ENCODE measurements around the gene MMP2. TPM values are rescaled to one million over a fixed set of nuclear protein-coding genes. Genes with fewer than 3 reads are reported as not detected.

MMP2 gene
- total and polyA plus RNA-seq, 8 donors: 17.7 to 206 (median 96.7) TPM

GRCh38 chr16:55467898-55468297 is 11.1 kb upstream of the MMP2 start:
- DNase-seq: no peak
- TF ChIP-seq POLR2AphosphoS5 (IDR thresholded peaks at IDR 0.05) (no peak), EP300 (IDR thresholded peaks at IDR 0.05) (no peak), POLR2A (IDR thresholded peaks at IDR 0.05) (no peak)
- TF ChIP-seq, protein P1, sequence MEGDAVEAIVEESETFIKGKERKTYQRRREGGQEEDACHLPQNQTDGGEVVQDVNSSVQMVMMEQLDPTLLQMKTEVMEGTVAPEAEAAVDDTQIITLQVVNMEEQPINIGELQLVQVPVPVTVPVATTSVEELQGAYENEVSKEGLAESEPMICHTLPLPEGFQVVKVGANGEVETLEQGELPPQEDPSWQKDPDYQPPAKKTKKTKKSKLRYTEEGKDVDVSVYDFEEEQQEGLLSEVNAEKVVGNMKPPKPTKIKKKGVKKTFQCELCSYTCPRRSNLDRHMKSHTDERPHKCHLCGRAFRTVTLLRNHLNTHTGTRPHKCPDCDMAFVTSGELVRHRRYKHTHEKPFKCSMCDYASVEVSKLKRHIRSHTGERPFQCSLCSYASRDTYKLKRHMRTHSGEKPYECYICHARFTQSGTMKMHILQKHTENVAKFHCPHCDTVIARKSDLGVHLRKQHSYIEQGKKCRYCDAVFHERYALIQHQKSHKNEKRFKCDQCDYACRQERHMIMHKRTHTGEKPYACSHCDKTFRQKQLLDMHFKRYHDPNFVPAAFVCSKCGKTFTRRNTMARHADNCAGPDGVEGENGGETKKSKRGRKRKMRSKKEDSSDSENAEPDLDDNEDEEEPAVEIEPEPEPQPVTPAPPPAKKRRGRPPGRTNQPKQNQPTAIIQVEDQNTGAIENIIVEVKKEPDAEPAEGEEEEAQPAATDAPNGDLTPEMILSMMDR (IDR thresholded peaks at IDR 0.05): no peak
- peaks cover 0 to 18% (median 11%) of the 10 kb centered on the region in 4 donors for H3K4me1 ChIP-seq
- 75 to 97% (median 83%) methylated on average over 3 of the region's 3 CpGs for WGBS, 5 donors
- no peaks in the 10 kb centered on the region for H3K9me3 ChIP-seq
- H3K36me3 ChIP-seq: no peaks in the 10 kb centered on the region
- intact Hi-C loops (cut with DNase I; ENCODE audit: low total_unique reads): loop anchor here (5.0 kb wide), 1 partner anchor 74 kb away; no protein-coding TSS in a partner anchor
- H3K27me3 ChIP-seq: no peaks in the 10 kb centered on the region
- no peak overlapping the region for H3K27ac ChIP-seq
- no peak overlapping the region for H3K4me3 ChIP-seq

DNA sequence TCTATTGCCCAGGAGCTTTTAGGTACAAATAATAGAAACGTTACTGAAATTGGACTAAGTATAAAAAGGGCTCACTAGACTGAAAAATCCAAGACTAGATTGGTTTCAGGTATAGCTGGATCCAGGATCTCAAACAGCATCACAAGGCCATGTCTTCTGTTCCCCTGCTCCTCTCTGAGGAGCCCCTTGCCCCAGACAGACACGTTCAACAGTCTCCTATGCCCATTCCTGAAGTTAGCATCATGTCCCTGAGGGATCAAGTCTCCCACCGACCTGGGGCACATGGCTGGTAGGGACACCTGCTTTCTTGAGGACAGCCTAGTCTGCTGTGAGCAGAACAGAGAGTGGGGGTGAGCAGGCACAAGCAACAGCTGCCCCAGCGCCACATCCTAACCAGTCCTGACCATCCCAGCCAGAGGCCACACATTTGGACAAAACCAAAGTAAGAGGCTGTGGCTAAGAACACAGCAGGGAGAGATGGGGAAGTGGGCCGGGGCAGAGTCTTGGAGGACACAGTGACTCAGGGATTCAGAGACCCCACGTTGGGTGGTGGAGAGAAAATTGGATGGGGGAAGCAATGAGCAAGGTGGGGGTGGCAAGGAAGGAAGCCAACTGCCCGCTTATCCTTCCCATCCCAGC is 10.5 kb upstream of the MMP2 start:
- Histone ChIP-seq H3K4me1 (peaks cover 0 to 18% (median 11%) of the 10 kb centered on the region in 4 donors), H3K9me3 (no peaks in the 10 kb centered on the region), H3K36me3 (no peaks in the 10 kb centered on the region), H3K27me3 (no peaks in the 10 kb centered on the region), H3K4me3 (no peak overlapping the region), H3K27ac (no peak overlapping the region)
- TF ChIP-seq, protein P1 (IDR thresholded peaks at IDR 0.05): no peak
- TF ChIP-seq POLR2A (IDR thresholded peaks at IDR 0.05): no peak
- no peak for TF ChIP-seq EP300 (IDR thresholded peaks at IDR 0.05)
- TF ChIP-seq POLR2AphosphoS5 (IDR thresholded peaks at IDR 0.05): no peak
- no peak for DNase-seq
- intact Hi-C loops (cut with DNase I; ENCODE audit: low total_unique reads): loop anchor here (5.0 kb wide), 1 partner anchor 74 kb away; no protein-coding TSS in a partner anchor
- WGBS, 5 donors: 78 to 89% (median 83%) methylated on average over 7 of the region's 7 CpGs

- Histone ChIP-seq H3K36me3 (no peaks in the 10 kb centered on the region), H3K9me3 (no peaks in the 10 kb centered on the region), H3K4me3 (no peak overlapping the region), H3K27me3 (no peaks in the 10 kb centered on the region), H3K4me1 (peaks cover 0 to 18% (median 11%) of the 10 kb centered on the region in 4 donors), H3K27ac (peak overlapping the region in 2 of 5 donors; percentile 22 to 58)
- no peak for TF ChIP-seq POLR2AphosphoS5 (IDR thresholded peaks at IDR 0.05)
- no peak for TF ChIP-seq EP300 (IDR thresholded peaks at IDR 0.05)
- no peak for TF ChIP-seq POLR2A (IDR thresholded peaks at IDR 0.05)
- TF ChIP-seq, protein P1 (IDR thresholded peaks at IDR 0.05): no peak
- 85 to 90% (median 88%) methylated on average over 9 of the region's 9 CpGs for WGBS, 5 donors
- intact Hi-C loops (cut with DNase I; ENCODE audit: low total_unique reads): loop anchor here (5.0 kb wide), 1 partner anchor 72 kb away; no protein-coding TSS in a partner anchor
- no peak for DNase-seq
These were observed 9.0 kb upstream of the MMP2 start for GRCh38 chr16:55469821-55470532.

DNA sequence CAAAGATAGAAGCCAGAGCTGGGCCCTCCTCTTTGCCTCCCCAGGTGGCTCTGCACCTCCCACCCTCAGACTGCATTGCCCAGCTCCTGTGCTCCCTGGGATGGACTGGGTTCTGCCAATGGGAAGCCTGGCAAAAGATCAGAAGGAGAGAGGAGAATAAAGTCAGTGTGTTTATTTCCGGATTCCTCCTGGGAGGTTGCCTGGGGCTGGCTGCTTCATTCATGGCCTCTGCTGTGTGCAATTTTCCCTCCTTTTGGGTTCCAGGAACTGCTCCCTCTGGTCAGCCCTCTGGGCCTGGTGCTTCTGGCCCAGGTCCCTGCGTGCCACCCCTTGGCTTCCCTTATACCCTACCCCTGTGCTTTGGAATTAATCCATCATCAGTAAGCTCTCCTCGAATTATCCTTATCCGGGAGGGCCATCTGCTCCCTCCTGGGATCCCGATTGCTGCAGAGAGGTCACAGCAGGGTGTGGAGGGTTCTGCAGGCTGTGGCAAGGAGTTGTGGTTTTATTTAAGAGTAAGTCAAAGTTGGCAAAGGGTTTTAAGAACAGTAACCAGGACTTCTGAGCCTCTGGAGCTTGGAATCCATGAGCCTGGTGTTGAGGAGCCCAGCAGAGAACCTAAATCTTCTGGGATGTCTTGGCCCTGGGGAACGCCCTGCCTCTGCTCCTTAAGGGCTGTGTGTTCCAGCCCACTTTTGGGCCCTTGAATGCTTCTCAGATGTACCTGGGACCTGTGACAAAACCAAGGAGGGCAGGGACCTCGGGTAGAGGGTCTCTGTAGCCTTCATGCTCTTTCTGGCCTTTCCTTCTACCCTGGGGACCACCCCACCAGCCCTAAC is 8.2 kb upstream of the MMP2 start:
- no peak overlapping the region for H3K4me3 ChIP-seq
- TF ChIP-seq, protein P1 (IDR thresholded peaks at IDR 0.05): no peak
- TF ChIP-seq POLR2AphosphoS5 (IDR thresholded peaks at IDR 0.05): no peak
- no peak for TF ChIP-seq EP300 (IDR thresholded peaks at IDR 0.05)
- TF ChIP-seq POLR2A (IDR thresholded peaks at IDR 0.05): no peak
- no peaks in the 10 kb centered on the region for H3K27me3 ChIP-seq
- 41 to 62% (median 45%) methylated on average over 7 of the region's 7 CpGs for WGBS, 5 donors
- intact Hi-C loops (cut with DNase I; ENCODE audit: low total_unique reads): no loop called here
- H3K4me1 ChIP-seq: peaks cover 0 to 14% (median 11%) of the 10 kb centered on the region in 4 donors
- H3K27ac ChIP-seq: peak overlapping the region in 3 of 5 donors; percentile 15 to 58 (median 22)
- peak in 1 of 2 donors; percentile 49 for DNase-seq
- H3K36me3 ChIP-seq: no peaks in the 10 kb centered on the region
- H3K9me3 ChIP-seq: no peaks in the 10 kb centered on the region
